Breast epithelium (tissue), 4 donors: ENCODE data around the gene IQGAP1. TPM values are rescaled to one million over a fixed set of nuclear protein-coding genes. Genes with fewer than 3 reads are reported as not detected.
"Not testable (repeated sequence)": the region's sequence is repeated elsewhere in the genome, so short reads cannot be mapped to it uniquely, and the experiment has no call there.

Experiments used
- DNase-seq, 2 donors: peaks; one replicate each; pipeline ENCODE4 v3.0.0-alpha.2; 2019; ENCODE audit warnings: low spot score in 2 of 2
- H3K27ac ChIP-seq, 2 donors: fragments of 200-600 bp; sonication (generic) in 1 of 2; one replicate each; pipeline ENCODE4 v1.5.1; 2016 to 2019; ENCODE audit warnings: mild to moderate bottlenecking in 1 of 2
- H3K27me3 ChIP-seq, 2 donors: fragments of 200-600 bp; sonication (generic) in 1 of 2; one replicate each; pipeline versions ENCODE4 v1.5.1 to v1.6.0; 2017 to 2019; ENCODE audit warnings: control low read depth in 1 of 2, mild to moderate bottlenecking in 1 of 2
- H3K36me3 ChIP-seq: fragments of 200-600 bp; one replicate; pipeline ENCODE4 v1.5.1; 2019
- H3K4me1 ChIP-seq, 2 donors: fragments of 200-600 bp; sonication (generic); one replicate each; pipeline ENCODE4 v1.5.1; 2016 to 2019; ENCODE audit warnings: control low read depth in 1 of 2
- H3K4me3 ChIP-seq, 3 donors: fragments of 200-600 bp; sonication (generic); 1 replicate in 2 of 3; 2 replicates in 1 of 3; pipeline ENCODE4 v1.5.1; 2016 to 2019; ENCODE audit warnings: mild to moderate bottlenecking in 3 of 3, moderate library complexity in 2 of 3
- H3K9me3 ChIP-seq, 2 donors: fragments of 200-600 bp; sonication (generic) in 1 of 2; one replicate each; pipeline ENCODE4 v1.5.1; 2016 to 2019; ENCODE audit warnings: control low read depth in 1 of 2
- POLR2A ChIP-seq: fragments of 450-650 bp; IDR thresholded peaks from one replicate; pipeline ENCODE4 v1.6.1; 2016; ENCODE audit warnings: antibody characterized with exemption, mild to moderate bottlenecking, moderate library complexity
- POLR2AphosphoS5 ChIP-seq, 3 donors: sonication (generic); formaldehyde crosslinking; IDR thresholded peaks; one replicate each; pipeline ENCODE4 v1.6.1; 2017; ENCODE audit warnings: antibody characterized with exemption in 3 of 3
- intact Hi-C: fragments of 100-400 bp; cut with DNase I; formaldehyde crosslinking; loops from one replicate; pipeline ENCODE4 v1.15.1; 2023; ENCODE audit warnings: low total_unique reads
- total RNA-seq, 3 donors: library from RNA; depleted of rRNA; stranded (reverse); fragments of >200 nt; gene quantifications; one replicate each; pipeline ENCODE4 v1.1.0, GENCODE V29; 2016
- TF ChIP-seq, protein P1 (sequence below), 3 donors: fragments of 450-650 bp; IDR thresholded peaks; one replicate each; pipeline ENCODE4 v1.5.1; 2016 to 2017; ENCODE audit warnings: antibody characterized with exemption in 3 of 3, mild to moderate bottlenecking in 3 of 3, moderate library complexity in 3 of 3

Gene IQGAP1
- total RNA-seq, 3 donors from 2014 or later = 244 to 387 (median 288) TPM

DNA sequence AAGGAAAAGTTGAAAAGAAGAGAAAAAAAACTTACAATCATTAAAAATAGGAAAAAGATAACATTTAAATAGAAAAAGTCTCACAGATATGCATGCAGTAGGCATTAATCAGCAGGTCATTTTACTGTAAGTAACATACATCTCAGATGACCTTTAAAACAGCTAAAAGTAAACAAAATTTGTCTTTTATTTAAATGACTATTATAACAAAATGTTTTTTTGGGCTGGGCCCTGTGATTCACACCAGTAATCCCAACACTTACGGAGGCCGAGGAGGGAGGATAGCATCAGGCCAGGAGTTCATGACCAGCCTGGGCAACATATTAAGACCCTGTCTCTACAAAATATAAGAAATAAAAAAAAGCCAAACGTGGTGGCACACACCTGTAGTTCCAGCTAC lies 14.7 kb downstream of the IQGAP1 start:
- Histone ChIP-seq H3K9me3 (no peaks in the 10 kb centered on the region), H3K36me3 (no peaks in the 10 kb centered on the region), H3K27me3 (no peaks in the 10 kb centered on the region), H3K27ac (peak overlapping the region; percentile 69 to 96), H3K4me3 (no peak overlapping the region), H3K4me1 (peaks cover 0 to 18% of the 10 kb centered on the region in 2 donors)
- intact Hi-C loops = no loop called here
- TF ChIP-seq POLR2AphosphoS5 (IDR thresholded peaks at IDR 0.05) (no peak), POLR2A (no peak)
- TF ChIP-seq, protein P1, sequence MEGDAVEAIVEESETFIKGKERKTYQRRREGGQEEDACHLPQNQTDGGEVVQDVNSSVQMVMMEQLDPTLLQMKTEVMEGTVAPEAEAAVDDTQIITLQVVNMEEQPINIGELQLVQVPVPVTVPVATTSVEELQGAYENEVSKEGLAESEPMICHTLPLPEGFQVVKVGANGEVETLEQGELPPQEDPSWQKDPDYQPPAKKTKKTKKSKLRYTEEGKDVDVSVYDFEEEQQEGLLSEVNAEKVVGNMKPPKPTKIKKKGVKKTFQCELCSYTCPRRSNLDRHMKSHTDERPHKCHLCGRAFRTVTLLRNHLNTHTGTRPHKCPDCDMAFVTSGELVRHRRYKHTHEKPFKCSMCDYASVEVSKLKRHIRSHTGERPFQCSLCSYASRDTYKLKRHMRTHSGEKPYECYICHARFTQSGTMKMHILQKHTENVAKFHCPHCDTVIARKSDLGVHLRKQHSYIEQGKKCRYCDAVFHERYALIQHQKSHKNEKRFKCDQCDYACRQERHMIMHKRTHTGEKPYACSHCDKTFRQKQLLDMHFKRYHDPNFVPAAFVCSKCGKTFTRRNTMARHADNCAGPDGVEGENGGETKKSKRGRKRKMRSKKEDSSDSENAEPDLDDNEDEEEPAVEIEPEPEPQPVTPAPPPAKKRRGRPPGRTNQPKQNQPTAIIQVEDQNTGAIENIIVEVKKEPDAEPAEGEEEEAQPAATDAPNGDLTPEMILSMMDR (IDR thresholded peaks at IDR 0.05) = no peak
- no peak for DNase-seq

DNA sequence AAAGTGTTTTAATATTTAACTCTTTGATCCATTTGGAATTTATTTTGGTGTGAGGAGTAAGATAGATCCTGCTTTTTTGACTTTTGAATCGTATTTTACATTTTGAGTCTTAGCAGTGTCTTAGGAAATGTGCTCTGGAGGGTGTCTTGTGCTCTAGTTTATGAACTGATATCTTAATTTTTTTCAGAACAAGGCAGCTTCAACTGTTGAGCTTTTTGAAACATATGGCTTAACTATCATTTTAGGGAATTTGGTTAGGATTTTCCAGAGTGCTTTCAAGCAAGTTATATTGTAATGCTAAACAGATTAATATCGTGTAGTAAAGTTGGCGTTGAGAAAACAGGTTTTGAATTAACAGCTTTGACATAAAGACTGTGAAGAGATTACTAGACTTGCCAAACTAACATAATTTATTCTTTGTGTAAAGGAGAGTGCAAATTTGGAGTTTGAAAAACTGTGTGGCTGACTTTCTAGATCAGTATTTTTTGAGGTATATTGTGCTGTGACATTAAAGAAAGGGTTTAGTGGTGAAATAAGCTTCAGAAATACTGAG lies 17.1 kb downstream of the IQGAP1 start:
- H3K27me3 ChIP-seq = no peaks in the 10 kb centered on the region
- intact Hi-C loops = no loop called here
- no peaks in the 10 kb centered on the region for H3K36me3 ChIP-seq
- TF ChIP-seq, protein P1 (IDR thresholded peaks at IDR 0.05) = no peak
- no peak for TF ChIP-seq POLR2AphosphoS5 (IDR thresholded peaks at IDR 0.05)
- no peak for TF ChIP-seq POLR2A
- DNase-seq = no peak
- no peak overlapping the region for H3K4me3 ChIP-seq
- no peaks in the 10 kb centered on the region for H3K9me3 ChIP-seq
- H3K27ac ChIP-seq = peak overlapping the region; percentile 10 to 96
- H3K4me1 ChIP-seq = peaks cover 0 to 24% of the 10 kb centered on the region in 2 donors

DNA sequence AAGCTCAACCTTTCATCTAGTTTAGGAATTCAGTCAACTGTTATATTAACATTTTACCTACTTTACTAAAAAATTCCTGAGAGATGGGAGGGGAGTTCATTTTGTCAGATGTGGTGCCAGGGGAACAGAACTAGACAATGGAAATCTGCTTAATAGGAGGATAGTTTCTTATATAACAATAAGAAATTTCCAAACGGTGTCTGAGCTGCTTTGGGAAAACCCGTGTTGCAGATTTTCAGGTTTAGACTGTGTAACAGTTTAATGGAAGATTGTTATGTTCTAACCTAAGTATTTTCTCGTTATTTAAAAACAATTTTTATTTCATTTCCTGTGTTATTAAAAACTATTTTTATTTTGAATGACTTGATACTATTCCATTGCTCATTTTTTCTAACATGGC lies 19.3 kb downstream of the IQGAP1 start:
- Histone ChIP-seq H3K27ac (peak overlapping the region; percentile 59 to 96), H3K27me3 (no peaks in the 10 kb centered on the region), H3K9me3 (no peaks in the 10 kb centered on the region), H3K36me3 (no peaks in the 10 kb centered on the region), H3K4me1 (peaks cover 0 to 30% of the 10 kb centered on the region in 2 donors), H3K4me3 (no peak overlapping the region)
- TF ChIP-seq POLR2A (no peak), POLR2AphosphoS5 (IDR thresholded peaks at IDR 0.05) (no peak)
- TF ChIP-seq, protein P1 (IDR thresholded peaks at IDR 0.05) = no peak
- intact Hi-C loops = no loop called here
- no peak for DNase-seq

DNA sequence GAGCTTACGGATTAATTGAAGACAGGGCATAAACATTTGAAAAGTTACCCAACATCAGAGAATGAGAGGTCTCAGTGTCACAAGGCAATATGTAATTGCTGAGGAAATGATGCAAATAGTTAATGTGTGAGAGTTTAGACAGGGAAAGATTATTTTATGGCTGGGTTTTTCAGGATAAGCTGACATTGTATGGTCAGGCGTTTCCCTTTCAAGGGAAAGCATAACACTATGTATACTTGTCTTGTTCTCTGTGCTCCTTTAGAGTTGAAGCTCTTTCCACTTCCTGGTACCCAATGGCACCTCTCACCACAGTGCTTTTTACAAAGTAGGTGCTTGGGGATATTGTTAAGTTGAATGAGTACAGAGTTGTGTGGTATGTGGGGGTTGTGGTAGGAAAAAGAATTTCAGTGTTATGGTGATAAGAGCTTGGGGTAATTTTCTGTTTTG lies 19.9 kb downstream of the IQGAP1 start:
- peaks cover 0 to 30% of the 10 kb centered on the region in 2 donors for H3K4me1 ChIP-seq
- intact Hi-C loops = no loop called here
- no peak for DNase-seq
- no peak overlapping the region for H3K4me3 ChIP-seq
- TF ChIP-seq POLR2AphosphoS5 (IDR thresholded peaks at IDR 0.05) (no peak), POLR2A (no peak)
- TF ChIP-seq, protein P1 (IDR thresholded peaks at IDR 0.05) = no peak
- H3K27ac ChIP-seq = peak overlapping the region; percentile 59 to 96
- H3K27me3 ChIP-seq = no peaks in the 10 kb centered on the region
- no peaks in the 10 kb centered on the region for H3K36me3 ChIP-seq
- no peaks in the 10 kb centered on the region for H3K9me3 ChIP-seq

DNA sequence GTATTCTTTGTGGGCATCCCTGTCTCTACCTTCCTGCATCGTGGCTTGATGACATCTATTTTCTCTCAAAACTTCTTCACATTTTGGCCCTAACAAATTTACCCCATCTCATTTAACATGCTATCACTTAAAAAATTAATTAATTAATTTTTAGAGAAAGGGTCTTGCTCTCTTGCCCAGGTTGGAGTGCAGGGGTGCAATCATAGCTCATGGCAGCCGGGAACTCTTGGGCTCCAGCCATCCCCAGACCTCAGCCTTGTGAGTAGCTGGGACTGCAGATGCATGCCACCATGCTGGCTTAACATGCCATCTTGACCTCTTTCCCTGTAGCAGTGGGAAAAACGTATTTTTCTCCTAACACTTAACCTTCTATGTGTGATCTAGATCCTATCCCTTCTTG lies 20.6 kb downstream of the IQGAP1 start:
- TF ChIP-seq POLR2A (no peak), POLR2AphosphoS5 (IDR thresholded peaks at IDR 0.05) (no peak)
- TF ChIP-seq, protein P1 (IDR thresholded peaks at IDR 0.05) = no peak
- Histone ChIP-seq H3K36me3 (no peaks in the 10 kb centered on the region), H3K27ac (peak overlapping the region in 1 of 2 donors; percentile 96), H3K4me3 (no peak overlapping the region), H3K4me1 (peaks cover 0 to 33% of the 10 kb centered on the region in 2 donors), H3K27me3 (no peaks in the 10 kb centered on the region), H3K9me3 (no peaks in the 10 kb centered on the region)
- intact Hi-C loops = no loop called here
- DNase-seq = no peak

DNA sequence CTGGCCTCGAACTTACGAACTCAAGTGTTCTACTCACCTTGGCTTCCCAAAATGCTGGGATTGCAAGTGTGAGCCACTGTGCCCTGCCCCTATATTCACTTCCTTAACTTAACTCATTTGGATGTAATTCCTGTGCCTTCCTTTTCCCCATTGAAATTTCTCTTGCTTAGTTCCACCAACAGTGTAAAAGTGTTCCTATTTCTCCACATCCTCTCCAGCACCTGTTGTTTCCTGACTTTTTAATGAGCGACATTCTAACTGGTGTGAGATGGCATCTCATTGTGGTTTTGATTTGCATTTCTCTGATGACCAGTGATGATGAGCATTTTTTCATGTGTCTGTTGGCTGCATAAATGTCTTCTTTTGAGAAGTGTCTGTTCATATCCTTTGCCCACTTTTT lies 21.5 kb downstream of the IQGAP1 start:
- H3K4me1 ChIP-seq = peaks cover 0 to 39% of the 10 kb centered on the region in 2 donors
- H3K27ac ChIP-seq, intact Hi-C loops, H3K27me3 ChIP-seq, H3K36me3 ChIP-seq, H3K9me3 ChIP-seq, DNase-seq, H3K4me3 ChIP-seq: not testable (repeated sequence)

DNA sequence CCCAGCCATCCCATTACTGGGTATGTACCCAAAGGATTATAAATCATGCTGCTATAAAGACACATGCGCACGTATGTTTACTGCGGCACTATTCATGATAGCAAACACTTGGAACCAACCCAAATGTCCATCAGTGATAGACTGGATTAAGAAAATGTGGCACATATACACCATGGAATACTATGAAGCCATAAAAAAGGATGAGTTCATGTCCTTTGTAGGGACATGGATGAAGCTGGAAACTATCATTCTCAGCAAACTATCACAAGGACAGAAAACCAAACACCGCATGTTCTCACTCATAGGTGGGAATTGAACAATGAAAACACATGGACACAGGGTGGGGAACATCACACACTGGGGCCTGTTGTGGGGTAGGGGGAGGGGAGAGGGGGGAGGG lies 22.3 kb downstream of the IQGAP1 start:
- H3K9me3 ChIP-seq, H3K4me3 ChIP-seq, H3K27ac ChIP-seq, H3K36me3 ChIP-seq, DNase-seq, H3K27me3 ChIP-seq, intact Hi-C loops: not testable (repeated sequence)
- H3K4me1 ChIP-seq = peaks cover 0 to 39% of the 10 kb centered on the region in 2 donors
